GM18511 (cell line): ENCODE data around the gene SEZ6.

ENCODE experiments used
- ATAC-seq: cut with Tn5 transposase; IDR thresholded peaks from one replicate; pipeline ENCODE4 v1.9.1; 2021; ENCODE audit warnings: mild to moderate bottlenecking, moderate library complexity; ENCODE audit not compliant: unreplicated experiment

The SEZ6 gene

DNA sequence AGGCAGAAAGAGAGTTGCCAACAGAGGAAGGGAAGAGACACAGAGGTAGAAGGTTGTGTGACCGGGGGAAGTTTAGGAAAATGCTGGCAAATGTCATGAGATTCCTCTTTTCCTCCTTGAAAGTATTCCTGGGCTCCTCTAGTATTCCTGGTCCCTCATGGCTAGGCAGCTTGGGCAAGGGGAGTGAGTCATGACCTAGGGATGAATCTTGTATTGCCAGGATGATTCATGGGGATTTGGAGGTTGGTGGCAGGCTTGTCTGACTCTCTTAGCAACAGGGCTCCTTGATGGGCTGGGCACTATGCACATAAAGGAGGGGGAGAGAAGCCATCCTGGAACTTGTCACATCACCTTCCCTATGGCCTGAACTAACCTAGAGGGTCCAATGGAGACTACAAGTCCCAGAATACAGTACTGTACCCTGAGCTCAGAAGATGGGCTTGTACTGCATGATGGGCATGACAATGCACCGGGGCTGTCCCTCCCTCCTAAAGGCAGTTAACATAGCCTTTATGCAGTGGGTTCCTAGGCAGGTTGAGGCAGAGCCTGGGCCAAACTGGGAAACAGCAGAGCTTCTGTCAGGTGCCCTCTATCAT is 2.1 kb upstream of the SEZ6 start:
- ATAC-seq = no peak

GRCh38 chr17:29007456-29007855 is 1.6 kb upstream of the SEZ6 start:
- no peak for ATAC-seq

- no peak for ATAC-seq
These were observed 1.6 kb downstream of the SEZ6 start for GRCh38 chr17:29004081-29004692.

GRCh38 chr17:29003289-29003688 is 2.5 kb downstream of the SEZ6 start:
- ATAC-seq = no peak

- no peak for ATAC-seq
These were observed 3.0 kb downstream of the SEZ6 start for GRCh38 chr17:29002811-29003210.

DNA sequence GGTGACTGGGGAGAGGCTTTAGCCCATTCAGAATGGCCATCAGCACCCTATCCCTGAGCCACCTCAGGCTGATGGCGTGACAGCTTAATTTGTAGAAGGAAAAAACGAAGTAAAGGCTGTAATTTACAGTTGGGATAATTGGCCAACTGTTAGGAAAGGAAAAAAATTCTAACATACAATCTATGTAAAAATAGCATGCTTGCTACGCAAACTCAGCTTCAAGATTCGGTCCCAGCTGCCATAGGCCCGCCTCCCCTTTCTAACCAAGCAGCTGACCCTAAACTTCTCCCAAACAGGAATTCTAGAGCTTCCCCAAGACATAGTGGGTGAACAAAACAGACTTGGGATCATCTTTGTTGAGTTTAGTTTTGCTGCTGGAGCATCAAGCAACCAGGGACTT is 4.9 kb downstream of the SEZ6 start:
- no peak for ATAC-seq

DNA sequence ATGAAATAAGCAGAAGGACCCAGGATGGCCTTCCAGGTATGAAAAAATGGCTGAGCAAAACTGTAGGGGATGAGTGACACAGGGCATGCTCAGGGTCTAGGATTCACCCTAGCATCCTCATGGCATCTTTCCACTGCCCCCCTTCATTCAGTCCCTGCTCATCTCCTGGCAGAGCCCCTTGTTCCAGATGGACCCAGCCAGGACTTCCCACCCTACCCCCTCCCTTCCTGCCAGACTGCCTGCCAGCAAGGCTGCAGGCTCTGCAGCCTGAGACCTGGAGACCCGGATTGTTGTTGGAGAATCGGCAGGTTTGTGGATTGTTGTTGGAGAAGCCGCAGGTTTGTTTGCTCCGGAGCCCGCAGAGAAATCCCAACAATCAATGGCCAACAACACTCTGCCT is 6.6 kb downstream of the SEZ6 start:
- no peak for ATAC-seq

DNA sequence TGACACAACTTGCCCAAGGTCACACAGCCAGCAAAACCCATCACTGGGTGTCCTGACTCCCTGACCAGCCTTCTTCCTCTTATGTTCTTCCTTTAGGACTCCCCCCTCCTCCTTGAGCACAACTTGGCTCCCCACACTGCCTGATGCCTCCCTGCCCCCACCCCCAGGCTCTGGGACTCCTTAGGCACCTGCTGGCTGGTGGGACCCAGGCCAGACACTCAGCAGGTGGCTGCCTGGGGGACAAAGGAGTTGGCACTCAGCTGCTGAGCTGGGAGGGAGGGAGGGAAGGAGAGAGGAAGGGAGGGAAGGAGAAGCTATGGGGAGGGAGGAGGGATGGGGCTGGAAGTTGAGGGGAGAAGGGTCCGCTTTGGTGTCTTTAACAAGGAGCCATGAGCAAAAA is 8.0 kb downstream of the SEZ6 start:
- no peak for ATAC-seq

GRCh38 chr17:28996554-28997096 is 9.2 kb downstream of the SEZ6 start:
- ATAC-seq = no peak

DNA sequence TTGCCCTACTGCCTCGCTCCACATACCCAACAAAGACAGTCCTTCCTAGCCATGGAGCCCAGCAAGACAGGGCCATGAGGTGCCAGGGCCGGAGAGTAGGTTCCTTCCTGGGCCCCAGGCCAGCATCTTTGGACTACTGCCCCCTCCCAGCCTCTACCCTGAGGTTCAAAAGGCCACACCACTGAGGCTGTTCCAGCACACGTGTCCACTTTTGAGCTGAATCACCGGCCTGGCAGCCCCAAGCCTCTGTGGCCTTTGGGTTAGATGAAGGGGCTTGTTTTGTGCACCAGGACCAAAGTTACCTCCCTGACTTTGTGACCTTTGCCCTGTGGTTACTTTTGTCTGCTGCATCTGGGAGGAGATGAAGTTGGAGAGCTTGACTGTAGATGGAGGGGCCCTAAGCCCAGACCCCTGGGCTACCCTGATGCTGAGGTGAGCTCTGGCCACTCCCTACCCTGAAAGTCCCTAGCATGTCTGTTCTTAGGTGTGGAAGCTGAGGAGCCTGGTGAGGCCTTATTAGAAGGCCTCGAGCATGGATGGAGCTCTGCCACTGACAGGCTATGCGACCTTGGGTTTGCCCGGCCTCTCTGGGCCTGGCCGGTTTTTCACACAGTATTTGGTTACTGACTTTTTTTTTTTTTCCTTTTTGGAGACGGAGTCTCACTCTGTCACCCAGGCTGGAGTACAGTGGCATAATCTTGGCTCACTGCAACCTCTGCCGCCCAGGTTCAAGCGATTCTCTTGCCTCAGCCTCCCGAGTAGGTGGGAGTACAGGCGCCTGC is 12.0 kb downstream of the SEZ6 start:
- no peak for ATAC-seq

GRCh38 chr17:28992625-28993600 is 12.9 kb downstream of the SEZ6 start:
- no peak for ATAC-seq

DNA sequence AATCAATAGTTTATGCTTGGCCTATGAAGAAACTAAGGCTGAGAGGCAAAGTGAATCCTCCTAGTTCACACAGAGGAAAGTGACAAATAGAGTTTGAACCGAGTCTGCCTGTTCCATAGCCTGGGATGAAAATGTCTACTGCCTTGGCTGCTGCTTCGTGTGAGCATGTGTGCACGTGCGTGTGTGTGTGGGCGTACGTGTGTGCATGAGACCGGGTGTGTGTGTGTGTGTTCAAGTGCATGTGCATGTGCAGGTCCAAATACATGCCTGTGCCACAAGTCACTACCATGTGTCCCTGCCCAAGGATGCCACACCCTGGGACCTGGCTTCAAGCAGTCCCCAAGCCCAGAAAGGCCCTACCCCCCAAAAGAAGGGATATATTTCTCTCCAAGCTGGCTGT is 13.6 kb downstream of the SEZ6 start:
- ATAC-seq = no peak

DNA sequence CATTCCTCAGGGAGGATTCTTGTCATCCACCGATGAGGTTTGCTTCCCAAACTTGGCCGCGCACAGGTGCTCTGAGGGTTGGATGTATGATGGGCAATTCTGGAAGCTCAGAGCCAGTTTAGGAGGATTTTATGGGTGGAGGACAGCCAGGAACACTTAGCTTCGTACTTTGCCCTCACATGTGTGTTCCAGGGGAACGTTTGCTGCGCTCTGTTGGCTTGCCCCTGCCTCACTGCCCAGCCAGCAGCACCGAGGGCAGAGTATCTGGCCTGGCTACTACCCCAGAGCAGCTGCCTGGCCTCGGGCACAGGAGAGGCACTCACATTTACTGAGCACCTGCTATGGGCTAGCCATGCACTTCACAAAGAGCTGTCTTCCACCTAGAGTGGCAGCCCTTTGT is 14.1 kb downstream of the SEZ6 start:
- no peak for ATAC-seq

DNA sequence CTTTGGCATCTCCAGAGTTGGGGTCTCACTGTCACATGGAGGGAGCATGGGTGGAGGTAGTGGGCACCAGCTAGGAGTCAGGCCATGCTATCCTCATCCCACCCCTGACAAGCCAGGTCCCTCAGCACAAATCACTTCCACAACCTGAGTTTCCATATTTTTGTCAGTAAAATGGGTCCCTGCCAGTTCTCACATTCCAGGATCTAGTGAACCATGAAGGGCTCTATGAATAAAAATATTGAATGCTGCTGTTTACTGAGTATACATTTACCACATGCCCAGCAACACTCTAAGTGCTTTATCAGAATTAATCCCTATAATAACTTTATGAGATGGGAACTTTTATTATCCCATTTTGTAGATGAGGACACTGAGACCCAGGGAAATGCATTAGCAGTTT is 16.8 kb downstream of the SEZ6 start:
- no peak for ATAC-seq

- ATAC-seq = no peak
These were observed 17.4 kb downstream of the SEZ6 start for GRCh38 chr17:28988475-28988874.

DNA sequence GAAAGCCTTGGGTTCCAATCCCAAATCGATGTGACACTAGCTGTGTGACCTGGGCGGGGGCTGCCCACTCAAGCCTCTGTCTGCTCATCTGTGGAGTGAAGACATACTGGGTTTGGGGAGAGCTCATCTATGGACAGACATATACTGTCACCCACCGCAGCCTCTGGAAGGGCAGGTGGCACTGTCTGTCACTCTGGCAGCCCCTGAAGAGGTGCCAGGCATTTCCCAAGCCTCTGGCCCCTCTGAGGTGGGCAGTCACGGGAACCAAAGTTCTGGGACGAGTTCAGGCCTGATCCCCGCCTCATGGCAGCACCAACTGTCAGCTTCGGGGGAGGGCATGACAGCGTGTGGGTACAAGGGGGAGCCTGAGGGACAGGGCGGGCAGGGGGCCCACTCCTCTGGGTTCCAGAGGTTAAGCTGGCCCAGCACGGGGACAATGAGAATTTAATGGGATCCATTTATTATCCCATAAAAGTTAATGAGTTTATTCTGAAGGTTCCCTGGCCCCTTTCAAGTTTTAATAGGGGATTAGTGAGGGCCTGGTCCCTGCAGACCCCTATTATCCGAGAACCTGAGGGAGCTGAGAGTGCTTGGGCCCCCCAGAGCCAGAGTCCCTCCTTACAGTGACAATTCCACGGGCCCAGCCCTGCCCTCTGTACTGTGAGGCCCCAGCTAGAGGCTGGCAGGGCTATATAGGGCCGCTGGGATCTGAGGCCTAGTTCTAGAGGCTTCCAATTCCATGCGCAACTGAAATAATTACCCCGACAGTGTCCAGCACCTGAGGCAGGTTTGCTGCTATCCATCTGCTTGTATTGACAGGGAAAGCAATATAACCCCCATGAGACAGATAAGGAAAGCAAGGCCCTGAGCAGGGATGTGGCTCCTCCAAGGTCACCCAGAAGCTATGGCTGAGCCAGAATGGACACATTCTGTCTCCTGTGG is 18.8 kb downstream of the SEZ6 start:
- ATAC-seq = no peak

GRCh38 chr17:28985950-28986713 is 19.7 kb downstream of the SEZ6 start:
- ATAC-seq = no peak

- no peak for ATAC-seq
These were observed 22.3 kb downstream of the SEZ6 start for GRCh38 chr17:28983286-28984230.
